HepG2 (cell line): ENCODE measurements around the gene ARFGEF2. TPM values are rescaled to one million over a fixed set of nuclear protein-coding genes. Genes with fewer than 3 reads are reported as not detected.
A peak's percentile ranks its signal among the peaks of the same experiment; 100 is the strongest.

Experiments
- ARHGAP35 ChIP-seq: sonication (generic); formaldehyde crosslinking; IDR thresholded peaks from 2 replicates; pipeline ENCODE4 v1.9.0; 2022; ENCODE audit warnings: mild to moderate bottlenecking, inconsistent platforms, moderate library complexity, missing genetic modification reagents, borderline replicate concordance
- HOXA9 ChIP-seq: sonication (generic); formaldehyde crosslinking; IDR thresholded peaks from 2 replicates; pipeline ENCODE4 v1.8.1; 2022; ENCODE audit warnings: missing genetic modification reagents, mild to moderate bottlenecking, moderate library complexity, borderline replicate concordance
- KLF16 ChIP-seq, 2 experiments: sonication (generic) in 1 of 2; formaldehyde crosslinking in 1 of 2; IDR thresholded peaks; 2 replicates each; pipeline versions ENCODE4 v1.6.1 to v1.8.0; 2016 to 2023; ENCODE audit warnings: missing genetic modification reagents in 2 of 2, missing compliant biosample characterization in 1 of 2
- NFE2 ChIP-seq: sonication (generic); formaldehyde crosslinking; IDR thresholded peaks from 2 replicates; pipeline ENCODE4 v1.4.0; 2020; ENCODE audit warnings: missing genetic modification reagents
- NFIC ChIP-seq: IDR thresholded peaks from 2 replicates; pipeline ENCODE4 v1.6.1; 2012; ENCODE audit warnings: mild to moderate bottlenecking, low read length, inconsistent platforms
- RNF2 ChIP-seq: fragments of 450-650 bp; conservative IDR thresholded peaks from 2 replicates; pipeline ENCODE4 v1.6.1; 2016; ENCODE audit warnings: low read depth
- SKIL ChIP-seq: sonication (generic); formaldehyde crosslinking; IDR thresholded peaks from 2 replicates; pipeline ENCODE4 v1.8.0; 2022; ENCODE audit warnings: missing genetic modification reagents, mild to moderate bottlenecking, moderate library complexity, borderline replicate concordance
- SYNCRIP ChIP-seq: fragments of 200-400 bp; formaldehyde crosslinking; IDR thresholded peaks from 2 replicates; pipeline ENCODE4 v1.6.1; 2018; ENCODE audit warnings: mild to moderate bottlenecking, low read depth, low read length; ENCODE audit not compliant: insufficient read depth
- THAP11 ChIP-seq: IDR thresholded peaks from 2 replicates; pipeline ENCODE4 v1.6.1; 2016; ENCODE audit warnings: missing biosample characterization, missing genetic modification reagents
- ZBTB40 ChIP-seq, 2 experiments: fragments of 450-650 bp in 1 of 2; sonication (generic) in 1 of 2; formaldehyde crosslinking in 1 of 2; IDR thresholded peaks; 2 replicates each; pipeline versions ENCODE4 v1.6.1 to v1.8.0; 2016 to 2022; ENCODE audit warnings: antibody characterized with exemption in 1 of 2, mild to moderate bottlenecking in 1 of 2, missing genetic modification reagents in 1 of 2
- ZNF18 ChIP-seq: sonication (generic); formaldehyde crosslinking; IDR thresholded peaks from 2 replicates; pipeline ENCODE4 v1.8.0; 2022; ENCODE audit warnings: mild to moderate bottlenecking, missing genetic modification reagents; ENCODE audit not compliant: insufficient replicate concordance
- ZNF235 ChIP-seq: sonication (generic); formaldehyde crosslinking; IDR thresholded peaks from 2 replicates; pipeline ENCODE4 v1.8.1; 2023; ENCODE audit warnings: mild to moderate bottlenecking, missing genetic modification reagents, borderline replicate concordance
- ZNF337 ChIP-seq: sonication (generic); formaldehyde crosslinking; IDR thresholded peaks from 2 replicates; pipeline ENCODE4 v1.5.1; 2020; ENCODE audit warnings: missing genetic modification reagents, low read depth, mild to moderate bottlenecking, borderline replicate concordance
- ZSCAN25 ChIP-seq: sonication (generic); formaldehyde crosslinking; IDR thresholded peaks from 2 replicates; pipeline ENCODE4 v1.8.0; 2022; ENCODE audit warnings: mild to moderate bottlenecking, missing genetic modification reagents
- polyA plus RNA-seq, 8 experiments: library from polyadenylated mRNA; depleted of rRNA in 3 of 8; stranded (reverse) in 7 of 8; unstranded in 1 of 8; fragments of >200 nt; fragmentation: Illumina TruSeq in 4 of 8; extraction: Trizol in 4 of 8; gene quantifications; 2 replicates each; pipeline versions ENCODE4 v1.2.1 to v1.2.3, GENCODE V29; 2011 to 2016; ENCODE audit warnings: low read depth in 4 of 8, missing spikeins in 1 of 8, mixed read lengths in 1 of 8; ENCODE audit not compliant: insufficient read depth in 1 of 8
- total RNA-seq, 5 experiments: library from RNA; depleted of rRNA; stranded (reverse); fragments of >200 nt; fragmentation: Illumina TruSeq; extraction: Trizol; gene quantifications; 2 replicates each; pipeline ENCODE4 v1.2.3, GENCODE V29; 2016; ENCODE audit warnings: low read depth in 1 of 5

Gene ARFGEF2
- total and polyA plus RNA-seq, 2 of the 13 experiments (the other 11 are each of a cell fraction or from before 2014, with no cell fraction given): 44.0 to 60.8 TPM

GRCh38 chr20:49046087-49046900 is 124.8 kb downstream of the ARFGEF2 start, which contains the start of gene CSE1L (continued):
- TF ChIP-seq ZBTB40 (IDR thresholded peaks at IDR 0.05) (no peak), ZBTB40 (CRISPR knock-in tag; IDR thresholded peaks at IDR 0.05) (peak; percentile 83), ARHGAP35 (peak; percentile 94), SKIL (CRISPR knock-in tag) (peak; percentile 37; the same call in 1 of the 2 replicates), SYNCRIP (no peak), HOXA9 (CRISPR knock-in tag) (peak; percentile 98; the same call in 1 of the 2 replicates), THAP11 (CRISPR knock-in tag) (peak; percentile 87), KLF16 (CRISPR knock-in tag; IDR thresholded peaks at IDR 0.05) (peak; percentile 46 to 61; a peak in 3 of 4 replicates), NFE2 (no peak; the same call in 1 of the 2 replicates), ZNF337 (CRISPR knock-in tag) (peak; percentile 90), NFIC (no peak; the same call in 1 of the 2 replicates), ZNF235 (CRISPR knock-in tag) (peak; percentile 90), ZSCAN25 (CRISPR knock-in tag) (0 out of 2 replicates have a peak, but pooled peaks have one; percentile 52), ZNF18 (CRISPR knock-in tag) (peak; percentile 62), RNF2 (peak; percentile 96; the same call in 1 of the 2 replicates)
